Caco-2 (cell line): ENCODE results near the gene POLD4. TPM values are rescaled to one million over a fixed set of nuclear protein-coding genes. Genes with fewer than 3 reads are reported as not detected.

ENCODE experiments used
- BruUV-seq: library from RNA; stranded (reverse); fragments of 400-500 nt; replicated peaks from 2 replicates; lab custom pipeline; 2021; lab: Mats Ljungman, UMichigan
- CTCF ChIA-PET: fragments of 300-600 bp; sonication (Branson Sonifier 250); formaldehyde crosslinking; loops from one replicate; lab custom pipeline; 2022; ENCODE audit warnings: antibody characterized with exemption; lab: Charles Lee
- POLR2A ChIA-PET: fragments of 300-600 bp; sonication (Branson Sonifier 250); formaldehyde crosslinking; loops from one replicate; lab custom pipeline; 2022; ENCODE audit warnings: antibody characterized with exemption; lab: Charles Lee
- DNase-seq, 2 experiments: peaks; one replicate each; pipeline versions ENCODE4 v3.0.0 to v3.0.0-alpha.2; 2020 to 2022
- H3K27me3 ChIP-seq: replicated peaks from 2 replicates; pipeline ENCODE4 v1.6.0; 2011; ENCODE audit warnings: low read length; ENCODE audit not compliant: control insufficient read depth, insufficient read depth
- H3K36me3 ChIP-seq: 2 replicates; pipeline ENCODE4 v1.5.1; 2011; ENCODE audit warnings: low read length; ENCODE audit not compliant: control insufficient read depth, insufficient read depth
- H3K4me1 ChIP-seq: fragments of 250-450 bp; sonication (Bioruptor Pico); 2 replicates; pipeline ENCODE4 v1.5.1; 2020; ENCODE audit warnings: mild to moderate bottlenecking
- H3K4me3 ChIP-seq: 2 replicates; pipeline ENCODE4 v1.5.1; 2011; ENCODE audit warnings: low read depth, mild to moderate bottlenecking, control low read depth, low read length
- H3K9me3 ChIP-seq: fragments of 250-450 bp; sonication (Bioruptor Pico); 2 replicates; pipeline ENCODE4 v1.5.1; 2020; ENCODE audit warnings: mild to moderate bottlenecking, moderate library complexity
- H3K27ac Mint-ChIP-seq: one replicate; pipeline ENCODE4 v1.8.0; 2022; ENCODE audit warnings: mixed read lengths; ENCODE audit not compliant: unreplicated experiment
- H3K27me3 Mint-ChIP-seq: one replicate; pipeline ENCODE4 v1.8.0; 2022; ENCODE audit warnings: mixed read lengths; ENCODE audit not compliant: insufficient read depth, unreplicated experiment
- H3K36me3 Mint-ChIP-seq: one replicate; pipeline ENCODE4 v1.8.0; 2022; ENCODE audit warnings: mild to moderate bottlenecking, mixed read lengths; ENCODE audit not compliant: insufficient read depth, unreplicated experiment
- H3K4me1 Mint-ChIP-seq: one replicate; pipeline ENCODE4 v1.8.0; 2022; ENCODE audit warnings: low read depth, mixed read lengths; ENCODE audit not compliant: unreplicated experiment
- H3K4me3 Mint-ChIP-seq: one replicate; pipeline ENCODE4 v1.8.0; 2022; ENCODE audit warnings: mild to moderate bottlenecking, moderate library complexity, mixed read lengths; ENCODE audit not compliant: unreplicated experiment
- H3K9me3 Mint-ChIP-seq: one replicate; pipeline ENCODE4 v1.8.0; 2022; ENCODE audit warnings: mixed read lengths; ENCODE audit not compliant: unreplicated experiment
- CTCF ChIP-seq, 2 experiments: fragments of 200-600 bp in 1 of 2; IDR thresholded peaks; 1 replicate in 1 of 2; 2 replicates in 1 of 2; pipeline versions ENCODE4 v1.5.1 to v1.8.0; 2011 to 2022; ENCODE audit warnings: antibody characterized with exemption in 1 of 2, control low read depth in 1 of 2, inconsistent platforms in 1 of 2, low read depth in 1 of 2, low read length in 1 of 2, mild to moderate bottlenecking in 1 of 2, moderate library complexity in 1 of 2; ENCODE audit not compliant: insufficient read depth in 1 of 2, severe bottlenecking in 1 of 2, unreplicated experiment in 1 of 2
- intact Hi-C: fragments of 100-400 bp; cut with micrococcal nuclease; formaldehyde crosslinking; loops from one replicate; pipeline ENCODE4 v1.10.0; 2022; ENCODE audit not compliant: unreplicated experiment
- total RNA-seq: library from RNA; stranded (reverse); gene quantifications from 2 replicates; pipeline ENCODE4 v1.2.3, GENCODE V29; 2022

The POLD4 gene
- total RNA-seq, 1 experiment from 2014 or later: 29.8 TPM

GRCh38 chr11:67312187-67313021 lies 40.9 kb downstream of the POLD4 start:
- no peaks in the 10 kb centered on the region for H3K9me3 Mint-ChIP-seq
- intact Hi-C loops: no loop called here
- TF ChIP-seq CTCF (IDR thresholded peaks at IDR 0.05; ENCODE audit: insufficient read depth in 1 of 2, low read depth in 1 of 2, low read length in 1 of 2, severe bottlenecking in 1 of 2, unreplicated experiment in 1 of 2): no peak
- DNase-seq: peak; percentile 74 to 85
- ChIA-PET POLR2A (no interaction called here), CTCF (interaction anchor here (0.7 kb wide), 2 partner anchors 10 to 46 kb away, joined by 3 to 5 read pairs; no protein-coding TSS in a partner anchor)
- no TSS peak for BruUV-seq
- H3K27ac Mint-ChIP-seq: peak overlapping the region; percentile 39
- H3K27me3 ChIP-seq: no peaks in the 10 kb centered on the region
- H3K36me3 Mint-ChIP-seq: peaks cover 21% of the 10 kb centered on the region
- H3K4me1 Mint-ChIP-seq: peaks cover 19% of the 10 kb centered on the region
- H3K9me3 ChIP-seq: no peaks in the 10 kb centered on the region
- no peak overlapping the region for H3K4me3 ChIP-seq
- peak overlapping the region; percentile 3 for H3K4me3 Mint-ChIP-seq
- no peaks in the 10 kb centered on the region for H3K27me3 Mint-ChIP-seq
- H3K36me3 ChIP-seq: peaks cover 3% of the 10 kb centered on the region
- peaks cover 21% of the 10 kb centered on the region for H3K4me1 ChIP-seq

- H3K9me3 Mint-ChIP-seq: no peaks in the 10 kb centered on the region
- Histone ChIP-seq H3K27me3 (no peaks in the 10 kb centered on the region), H3K4me1 (peaks cover 21% of the 10 kb centered on the region), H3K9me3 (no peaks in the 10 kb centered on the region), H3K36me3 (peaks cover 4% of the 10 kb centered on the region), H3K4me3 (no peak overlapping the region)
- peaks cover 19% of the 10 kb centered on the region for H3K4me1 Mint-ChIP-seq
- no peak overlapping the region for H3K4me3 Mint-ChIP-seq
- intact Hi-C loops: no loop called here
- no TSS peak for BruUV-seq
- peak overlapping the region; percentile 4 for H3K27ac Mint-ChIP-seq
- peak in 1 of 2 experiments; percentile 49 for DNase-seq
- H3K36me3 Mint-ChIP-seq: peaks cover 22% of the 10 kb centered on the region
- TF ChIP-seq CTCF (IDR thresholded peaks at IDR 0.05; ENCODE audit: insufficient read depth in 1 of 2, low read depth in 1 of 2, low read length in 1 of 2, severe bottlenecking in 1 of 2, unreplicated experiment in 1 of 2): peak; percentile 6 to 47
- ChIA-PET POLR2A (no interaction called here), CTCF (interaction anchor here (0.7 to 1.9 kb wide), 5 partner anchors 9 to 71 kb away, joined by 3 to 13 read pairs (median 5); partner anchors contain the start of gene CLCF1)
- no peaks in the 10 kb centered on the region for H3K27me3 Mint-ChIP-seq
Measured at GRCh38 chr11:67311556-67312082, 41.7 kb downstream of the POLD4 start.

GRCh38 chr11:67311051-67311555 lies 42.2 kb downstream of the POLD4 start:
- Mint-ChIP-seq H3K27me3 (no peaks in the 10 kb centered on the region), H3K9me3 (no peaks in the 10 kb centered on the region), H3K4me1 (peaks cover 19% of the 10 kb centered on the region), H3K27ac (peak overlapping the region; percentile 4), H3K36me3 (peaks cover 22% of the 10 kb centered on the region), H3K4me3 (no peak overlapping the region)
- POLR2A ChIA-PET: no interaction called here
- Histone ChIP-seq H3K27me3 (no peaks in the 10 kb centered on the region), H3K4me1 (peaks cover 16% of the 10 kb centered on the region), H3K9me3 (no peaks in the 10 kb centered on the region), H3K36me3 (peaks cover 4% of the 10 kb centered on the region), H3K4me3 (no peak overlapping the region)
- CTCF ChIA-PET: interaction anchor here (0.6 to 1.9 kb wide), 4 partner anchors 43 to 682 kb away, joined by 3 to 13 read pairs (median 4); partner anchors contain the start of gene CLCF1
- peak in 1 of 2 experiments; percentile 46 for DNase-seq
- TF ChIP-seq CTCF (IDR thresholded peaks at IDR 0.05; ENCODE audit: insufficient read depth in 1 of 2, low read depth in 1 of 2, low read length in 1 of 2, severe bottlenecking in 1 of 2, unreplicated experiment in 1 of 2): no peak
- intact Hi-C loops: no loop called here
- BruUV-seq: no TSS peak
